ENCODE measurements around the gene DDX10.

The DDX10 gene

DNA sequence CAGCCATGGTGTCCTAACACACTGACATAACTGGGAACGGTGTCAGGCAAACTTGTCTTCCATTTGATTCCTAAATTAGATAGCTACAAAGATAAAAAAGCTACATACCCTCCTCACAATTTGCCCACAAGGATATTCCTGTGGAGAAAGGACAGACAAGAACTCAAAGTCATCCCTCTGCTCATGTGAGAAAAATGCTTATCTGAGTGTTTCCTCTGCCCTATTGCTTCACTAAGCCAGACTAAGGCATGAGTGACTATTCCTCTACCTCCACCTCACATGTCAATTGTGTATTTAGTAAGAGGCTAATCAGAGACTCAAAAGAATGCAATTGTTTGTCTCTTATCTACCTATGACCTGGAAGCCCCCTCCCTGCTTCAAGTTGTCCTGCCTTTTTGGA, 247.7 kb downstream of the DDX10 start:
- Histone ChIP-seq H4K5ac (ENCODE audit: low read length) (no peak overlapping the region), H3K18ac (ENCODE audit: low read length) (no peak overlapping the region), H2BK120ac (ENCODE audit: low read depth, low read length) (no peak overlapping the region), H3K36me3 (ENCODE audit: control insufficient read depth, insufficient read depth, low read length) (no peaks in the 10 kb centered on the region), H3K4me1 (ENCODE audit: control insufficient read depth, low read depth, low read length) (peaks cover 2% of the 10 kb centered on the region), H3K79me2 (ENCODE audit: control insufficient read depth, insufficient read depth, low read length) (no peaks in the 10 kb centered on the region), H3K27ac (ENCODE audit: low read depth, low read length) (peak overlapping the region; percentile 64), H3K79me1 (ENCODE audit: low read length) (no peaks in the 10 kb centered on the region), H2BK5ac (ENCODE audit: low read length) (no peak overlapping the region), H3K9ac (ENCODE audit: low read length) (no peak overlapping the region), H2AK5ac (ENCODE audit: low read length) (no peak overlapping the region), H3K27me3 (ENCODE audit: insufficient read depth, low read length, poor library complexity) (no peaks in the 10 kb centered on the region), H3K4me3 (ENCODE audit: low read length) (no peak overlapping the region), H4K8ac (ENCODE audit: low read depth, low read length) (no peak overlapping the region), H3K23ac (ENCODE audit: low read length) (no peak overlapping the region), H2BK15ac (replicated peaks; ENCODE audit: low read depth) (no peak overlapping the region), H3K56ac (ENCODE audit: low read length) (no peak overlapping the region), H3K4me2 (ENCODE audit: low read length) (no peak overlapping the region), H3K4ac (ENCODE audit: low read depth, low read length) (no peak overlapping the region)
- DNase-seq = peak; percentile 87
- no CpG with 5 or more reads among the region's 1 CpG for WGBS (ENCODE audit: extremely low coverage, insufficient coverage, low lambda C conversion rate)

DNA sequence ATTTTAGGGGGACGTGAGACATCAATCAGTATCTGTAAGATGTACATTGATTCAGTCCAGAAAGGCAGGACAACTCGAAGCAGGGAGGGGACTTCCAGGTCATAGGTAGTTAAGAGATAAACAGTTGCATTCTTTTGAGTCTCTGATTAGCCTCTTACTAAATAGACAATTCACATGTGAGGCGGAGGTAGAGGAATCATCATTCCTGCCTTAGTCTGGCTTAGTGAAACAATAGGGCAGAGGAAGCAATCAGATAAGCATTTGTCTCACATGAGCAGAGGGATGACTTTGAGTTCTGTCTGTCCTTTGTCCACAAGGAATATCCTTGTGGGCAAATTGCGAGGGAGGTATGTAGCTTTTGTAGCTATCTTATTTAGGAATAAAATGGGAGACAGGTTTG, 248.3 kb downstream of the DDX10 start:
- no peak overlapping the region for H3K9ac ChIP-seq (ENCODE audit: low read length)
- H3K79me2 ChIP-seq (ENCODE audit: control insufficient read depth, insufficient read depth, low read length) = no peaks in the 10 kb centered on the region
- no peak overlapping the region for H4K5ac ChIP-seq (ENCODE audit: low read length)
- WGBS (ENCODE audit: extremely low coverage, insufficient coverage, low lambda C conversion rate) = no CpG with 5 or more reads among the region's 4 CpGs
- peak overlapping the region; percentile 33 for H2BK5ac ChIP-seq (ENCODE audit: low read length)
- no peak overlapping the region for H2BK120ac ChIP-seq (ENCODE audit: low read depth, low read length)
- H3K4ac ChIP-seq (ENCODE audit: low read depth, low read length) = no peak overlapping the region
- no peaks in the 10 kb centered on the region for H3K79me1 ChIP-seq (ENCODE audit: low read length)
- H3K23ac ChIP-seq (ENCODE audit: low read length) = no peak overlapping the region
- H3K4me2 ChIP-seq (ENCODE audit: low read length) = no peak overlapping the region
- H3K18ac ChIP-seq (ENCODE audit: low read length) = no peak overlapping the region
- H3K4me3 ChIP-seq (ENCODE audit: low read length) = no peak overlapping the region
- no peaks in the 10 kb centered on the region for H3K27me3 ChIP-seq (ENCODE audit: insufficient read depth, low read length, poor library complexity)
- peaks cover 2% of the 10 kb centered on the region for H3K4me1 ChIP-seq (ENCODE audit: control insufficient read depth, low read depth, low read length)
- H3K27ac ChIP-seq (ENCODE audit: low read depth, low read length) = peak overlapping the region; percentile 64
- H3K56ac ChIP-seq (ENCODE audit: low read length) = peak overlapping the region; percentile 56
- H2BK15ac ChIP-seq (replicated peaks; ENCODE audit: low read depth) = no peak overlapping the region
- no peaks in the 10 kb centered on the region for H3K36me3 ChIP-seq (ENCODE audit: control insufficient read depth, insufficient read depth, low read length)
- no peak overlapping the region for H2AK5ac ChIP-seq (ENCODE audit: low read length)
- H4K8ac ChIP-seq (ENCODE audit: low read depth, low read length) = no peak overlapping the region
- DNase-seq = peak; percentile 92

DNA sequence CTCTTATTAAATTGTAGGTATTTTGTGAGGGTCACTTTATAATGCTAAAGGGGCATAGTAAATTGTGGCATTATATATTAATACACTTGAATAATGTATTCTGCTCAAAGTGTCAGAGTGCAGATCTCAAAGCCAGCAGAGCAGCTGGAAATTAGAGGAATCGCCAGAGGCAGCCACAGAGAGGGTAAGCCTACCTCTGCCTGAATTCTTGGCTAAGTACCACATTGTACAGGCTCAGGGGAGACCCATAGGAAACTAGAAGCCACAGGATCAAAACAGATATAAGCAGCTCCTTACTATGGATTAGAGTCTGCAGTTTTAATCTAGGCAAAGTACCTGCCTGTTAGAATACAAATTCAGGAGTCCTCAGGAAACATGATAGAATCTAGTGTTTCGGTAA, 249.3 kb downstream of the DDX10 start:
- no CpG with 5 or more reads among the region's 2 CpGs for WGBS (ENCODE audit: extremely low coverage, insufficient coverage, low lambda C conversion rate)
- no peaks in the 10 kb centered on the region for H3K79me1 ChIP-seq (ENCODE audit: low read length)

DNA sequence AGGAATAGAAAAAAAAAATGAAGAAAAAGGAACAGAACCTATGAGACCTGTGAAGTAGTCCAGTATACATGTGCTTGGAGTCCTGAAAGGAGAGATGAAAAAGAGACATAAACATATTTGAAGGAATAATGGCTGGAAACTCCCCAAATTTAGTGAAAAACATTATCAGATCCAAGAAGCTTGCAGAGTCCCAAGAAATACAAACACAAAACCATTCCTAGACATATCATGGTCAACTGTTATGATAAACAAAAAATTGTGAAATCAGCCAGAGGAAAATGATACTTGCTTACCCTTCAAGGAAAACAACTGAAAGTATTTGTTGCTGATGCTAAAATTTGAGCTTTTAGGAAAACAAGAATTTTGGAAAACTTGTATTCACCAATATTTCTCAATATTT, 250.1 kb downstream of the DDX10 start:
- no peak overlapping the region for H3K4me2 ChIP-seq (ENCODE audit: low read length)
- no peak overlapping the region for H3K23ac ChIP-seq (ENCODE audit: low read length)
- H3K27ac ChIP-seq (ENCODE audit: low read depth, low read length) = no peak overlapping the region
- no peak overlapping the region for H4K5ac ChIP-seq (ENCODE audit: low read length)
- no peak overlapping the region for H3K4ac ChIP-seq (ENCODE audit: low read depth, low read length)
- H3K56ac ChIP-seq (ENCODE audit: low read length) = no peak overlapping the region
- H3K79me1 ChIP-seq (ENCODE audit: low read length) = no peaks in the 10 kb centered on the region
- H3K4me1 ChIP-seq (ENCODE audit: control insufficient read depth, low read depth, low read length) = peaks cover 2% of the 10 kb centered on the region
- H2AK5ac ChIP-seq (ENCODE audit: low read length) = no peak overlapping the region
- no peak overlapping the region for H2BK120ac ChIP-seq (ENCODE audit: low read depth, low read length)
- H3K4me3 ChIP-seq (ENCODE audit: low read length) = no peak overlapping the region
- H2BK5ac ChIP-seq (ENCODE audit: low read length) = no peak overlapping the region
- no peak overlapping the region for H2BK15ac ChIP-seq (replicated peaks; ENCODE audit: low read depth)
- no peak for DNase-seq
- H3K9ac ChIP-seq (ENCODE audit: low read length) = no peak overlapping the region
- no peaks in the 10 kb centered on the region for H3K79me2 ChIP-seq (ENCODE audit: control insufficient read depth, insufficient read depth, low read length)
- H3K18ac ChIP-seq (ENCODE audit: low read length) = no peak overlapping the region
- H4K8ac ChIP-seq (ENCODE audit: low read depth, low read length) = no peak overlapping the region
- no peaks in the 10 kb centered on the region for H3K27me3 ChIP-seq (ENCODE audit: insufficient read depth, low read length, poor library complexity)
- H3K36me3 ChIP-seq (ENCODE audit: control insufficient read depth, insufficient read depth, low read length) = no peaks in the 10 kb centered on the region

More for the DNA sequence above, 249.3 kb downstream of the DDX10 start:
- Histone ChIP-seq H2BK15ac (replicated peaks; ENCODE audit: low read depth) (no peak overlapping the region), H3K27ac (ENCODE audit: low read depth, low read length) (no peak overlapping the region), H2BK120ac (ENCODE audit: low read depth, low read length) (no peak overlapping the region), H4K8ac (ENCODE audit: low read depth, low read length) (no peak overlapping the region), H3K9ac (ENCODE audit: low read length) (no peak overlapping the region), H2AK5ac (ENCODE audit: low read length) (no peak overlapping the region), H2BK5ac (ENCODE audit: low read length) (no peak overlapping the region), H4K5ac (ENCODE audit: low read length) (no peak overlapping the region), H3K4ac (ENCODE audit: low read depth, low read length) (no peak overlapping the region), H3K18ac (ENCODE audit: low read length) (peak overlapping the region; percentile 60), H3K79me2 (ENCODE audit: control insufficient read depth, insufficient read depth, low read length) (no peaks in the 10 kb centered on the region), H3K27me3 (ENCODE audit: insufficient read depth, low read length, poor library complexity) (no peaks in the 10 kb centered on the region), H3K23ac (ENCODE audit: low read length) (no peak overlapping the region), H3K4me2 (ENCODE audit: low read length) (no peak overlapping the region), H3K4me1 (ENCODE audit: control insufficient read depth, low read depth, low read length) (peaks cover 2% of the 10 kb centered on the region), H3K56ac (ENCODE audit: low read length) (peak overlapping the region; percentile 62), H3K4me3 (ENCODE audit: low read length) (no peak overlapping the region), H3K36me3 (ENCODE audit: control insufficient read depth, insufficient read depth, low read length) (no peaks in the 10 kb centered on the region)
- DNase-seq = peak; percentile 28

DNA sequence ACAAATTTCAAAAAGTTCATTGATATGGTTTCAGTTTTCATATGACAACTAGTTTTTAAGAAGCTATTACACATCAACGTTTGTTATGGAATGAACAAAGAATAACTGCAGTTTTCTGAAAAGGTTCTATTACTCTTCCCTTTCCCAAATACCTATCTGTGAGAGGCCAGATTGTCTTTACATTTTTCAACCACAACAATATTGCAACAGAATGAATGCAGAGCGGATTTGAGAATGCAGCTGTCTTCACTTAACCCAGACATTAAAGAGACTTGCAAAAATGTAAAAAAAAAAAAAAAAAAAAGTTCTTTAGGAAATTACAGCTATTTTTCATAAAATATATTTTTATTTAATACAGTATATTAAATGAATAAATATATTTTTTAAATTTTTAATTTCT, 250.8 kb downstream of the DDX10 start:
- H3K56ac ChIP-seq (ENCODE audit: low read length) = no peak overlapping the region
- no peak overlapping the region for H4K5ac ChIP-seq (ENCODE audit: low read length)
- H3K4me2 ChIP-seq (ENCODE audit: low read length) = no peak overlapping the region
- H3K79me2 ChIP-seq (ENCODE audit: control insufficient read depth, insufficient read depth, low read length) = no peaks in the 10 kb centered on the region
- H3K4me3 ChIP-seq (ENCODE audit: low read length) = no peak overlapping the region
- no peaks in the 10 kb centered on the region for H3K79me1 ChIP-seq (ENCODE audit: low read length)
- H3K36me3 ChIP-seq (ENCODE audit: control insufficient read depth, insufficient read depth, low read length) = no peaks in the 10 kb centered on the region
- no peak overlapping the region for H2AK5ac ChIP-seq (ENCODE audit: low read length)
- H3K4me1 ChIP-seq (ENCODE audit: control insufficient read depth, low read depth, low read length) = peaks cover 2% of the 10 kb centered on the region
- no peak overlapping the region for H4K8ac ChIP-seq (ENCODE audit: low read depth, low read length)
- H3K18ac ChIP-seq (ENCODE audit: low read length) = no peak overlapping the region
- H3K27ac ChIP-seq (ENCODE audit: low read depth, low read length) = no peak overlapping the region
- H2BK120ac ChIP-seq (ENCODE audit: low read depth, low read length) = no peak overlapping the region
- H3K9ac ChIP-seq (ENCODE audit: low read length) = no peak overlapping the region
- no peak overlapping the region for H2BK15ac ChIP-seq (replicated peaks; ENCODE audit: low read depth)
- H3K27me3 ChIP-seq (ENCODE audit: insufficient read depth, low read length, poor library complexity) = no peaks in the 10 kb centered on the region
- no peak overlapping the region for H3K4ac ChIP-seq (ENCODE audit: low read depth, low read length)
- no CpG with 5 or more reads among the region's 2 CpGs for WGBS (ENCODE audit: extremely low coverage, insufficient coverage, low lambda C conversion rate)
- H2BK5ac ChIP-seq (ENCODE audit: low read length) = no peak overlapping the region
- DNase-seq = no peak
- H3K23ac ChIP-seq (ENCODE audit: low read length) = no peak overlapping the region

DNA sequence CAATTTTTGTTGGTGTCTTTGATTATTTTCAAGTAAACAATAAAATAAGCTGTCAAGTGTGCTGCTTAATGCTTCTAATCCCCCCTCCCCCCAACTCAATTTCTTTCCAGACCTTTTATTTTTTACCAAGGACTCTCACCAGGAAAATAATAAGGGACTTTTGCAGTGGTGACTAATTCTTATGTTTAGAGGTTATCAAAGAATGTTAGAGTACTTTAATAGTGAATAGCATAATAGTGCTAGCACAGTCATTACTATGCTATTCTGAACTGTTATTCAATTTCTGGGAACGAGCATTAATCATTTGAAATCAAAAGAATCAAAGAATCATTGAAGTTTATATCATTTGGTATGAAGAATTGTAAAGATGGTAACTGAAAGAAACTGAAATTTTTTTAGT, 251.4 kb downstream of the DDX10 start:
- Histone ChIP-seq H3K56ac (ENCODE audit: low read length) (no peak overlapping the region), H2BK15ac (replicated peaks; ENCODE audit: low read depth) (no peak overlapping the region), H3K4me3 (ENCODE audit: low read length) (no peak overlapping the region), H3K79me2 (ENCODE audit: control insufficient read depth, insufficient read depth, low read length) (no peaks in the 10 kb centered on the region), H4K5ac (ENCODE audit: low read length) (no peak overlapping the region), H3K4ac (ENCODE audit: low read depth, low read length) (no peak overlapping the region), H3K36me3 (ENCODE audit: control insufficient read depth, insufficient read depth, low read length) (no peaks in the 10 kb centered on the region), H2BK5ac (ENCODE audit: low read length) (no peak overlapping the region), H3K9ac (ENCODE audit: low read length) (no peak overlapping the region), H3K79me1 (ENCODE audit: low read length) (no peaks in the 10 kb centered on the region), H3K4me2 (ENCODE audit: low read length) (no peak overlapping the region), H3K27me3 (ENCODE audit: insufficient read depth, low read length, poor library complexity) (no peaks in the 10 kb centered on the region), H2BK120ac (ENCODE audit: low read depth, low read length) (no peak overlapping the region), H3K23ac (ENCODE audit: low read length) (no peak overlapping the region), H3K4me1 (ENCODE audit: control insufficient read depth, low read depth, low read length) (peaks cover 2% of the 10 kb centered on the region), H3K27ac (ENCODE audit: low read depth, low read length) (no peak overlapping the region), H4K8ac (ENCODE audit: low read depth, low read length) (no peak overlapping the region), H3K18ac (ENCODE audit: low read length) (no peak overlapping the region), H2AK5ac (ENCODE audit: low read length) (no peak overlapping the region)
- DNase-seq = no peak
- WGBS (ENCODE audit: extremely low coverage, insufficient coverage, low lambda C conversion rate) = no CpG with 5 or more reads among the region's 1 CpG

All from mesendoderm (in vitro differentiated cells).